OCI-LY1 (cell line): ENCODE data around the gene FLRT1.

Experiments
- CTCF ChIP-seq: fragments of 200-600 bp; sonication (generic), shearing (Covaris generic); IDR thresholded peaks from 2 replicates; pipeline ENCODE4 v1.5.1; 2017; ENCODE audit warnings: mild to moderate bottlenecking, antibody characterized with exemption, low read length, moderate library complexity, mixed read lengths
- EZH2 ChIP-seq: fragments of 200-600 bp; sonication (generic), shearing (Covaris generic); IDR thresholded peaks from 2 replicates; pipeline ENCODE4 v1.8.0; 2017; ENCODE audit warnings: borderline replicate concordance, mixed run types, mild to moderate bottlenecking, antibody characterized with exemption, low read length, moderate library complexity, mixed read lengths

GRCh38 chr11:64034411-64034811 is 1.3 kb upstream of the FLRT1 start:
- TF ChIP-seq CTCF, result no peak
- no peak for TF ChIP-seq EZH2
